WTC11 (cell line): ENCODE data around the gene NAV2. TPM values are rescaled to one million over a fixed set of nuclear protein-coding genes. Genes with fewer than 3 reads are reported as not detected.
A peak's percentile ranks its signal among the peaks of the same experiment; 100 is the strongest.

Experiments
- ATAC-seq: fragments of 200-7000 bp; cut with Tn5 transposase; 2 replicates; pipeline ENCODE4 v1.10.0; 2021; ENCODE audit warnings: mild to moderate bottlenecking, moderate library complexity
- CTCF ChIA-PET: fragments of 300-600 bp; sonication (Branson Sonifier 250); formaldehyde crosslinking; loops from one replicate; lab custom pipeline; 2021; ENCODE audit warnings: antibody characterized with exemption; lab: Charles Lee
- POLR2A ChIA-PET: fragments of 350-600 bp; sonication (Branson Sonifier 250); formaldehyde crosslinking; loops from one replicate; lab custom pipeline; 2021; ENCODE audit warnings: antibody characterized with exemption; lab: Charles Lee
- DNase-seq: peaks from one replicate; pipeline ENCODE4 v3.0.0; 2021; ENCODE audit warnings: low spot score
- H3K27ac Mint-ChIP-seq: 2 replicates; pipeline ENCODE4 v1.8.0; 2021; ENCODE audit warnings: mixed read lengths
- H3K27me3 Mint-ChIP-seq: 2 replicates; pipeline ENCODE4 v1.8.0; 2021; ENCODE audit warnings: low read depth, mild to moderate bottlenecking, moderate library complexity, mixed read lengths
- H3K36me3 Mint-ChIP-seq: 2 replicates; pipeline ENCODE4 v1.8.0; 2021; ENCODE audit warnings: mixed read lengths
- H3K4me1 Mint-ChIP-seq: 2 replicates; pipeline ENCODE4 v1.8.0; 2022; ENCODE audit warnings: mixed read lengths
- H3K4me3 Mint-ChIP-seq: 2 replicates; pipeline ENCODE4 v1.8.0; 2021; ENCODE audit warnings: mild to moderate bottlenecking, moderate library complexity, mixed read lengths
- H3K9me3 Mint-ChIP-seq: 2 replicates; pipeline ENCODE4 v1.8.0; 2021; ENCODE audit warnings: mixed read lengths
- CREM ChIP-seq: sonication (generic); formaldehyde crosslinking; IDR thresholded peaks from 2 replicates; pipeline ENCODE4 v1.8.1; 2022; ENCODE audit warnings: mild to moderate bottlenecking, missing genetic modification reagents, moderate library complexity
- NR2C2 ChIP-seq: sonication (generic); formaldehyde crosslinking; IDR thresholded peaks from 2 replicates; pipeline ENCODE4 v1.8.0; 2022; ENCODE audit warnings: mild to moderate bottlenecking, missing genetic modification reagents
- ZBTB21 ChIP-seq: sonication (generic); formaldehyde crosslinking; IDR thresholded peaks from 2 replicates; pipeline ENCODE4 v1.8.1; 2023; ENCODE audit warnings: mild to moderate bottlenecking, missing genetic modification reagents, borderline replicate concordance
- ZNF396 ChIP-seq: fragments of 250-450 bp; sonication (Bioruptor Pico); IDR thresholded peaks from 2 replicates; pipeline ENCODE4 v1.8.0; 2021; ENCODE audit warnings: mild to moderate bottlenecking, moderate library complexity, borderline replicate concordance
- ZNF671 ChIP-seq: fragments of 250-450 bp; sonication (Bioruptor Pico); IDR thresholded peaks from 2 replicates; pipeline ENCODE4 v1.8.0; 2021; ENCODE audit warnings: mild to moderate bottlenecking
- total RNA-seq: library from RNA; stranded (reverse); gene quantifications from 3 replicates; pipeline ENCODE4 v1.2.3, GENCODE V29; 2021
- TF ChIP-seq, protein P1 (sequence below): fragments of 250-450 bp; sonication (Bioruptor Pico); IDR thresholded peaks from 2 replicates; pipeline ENCODE4 v1.9.0; 2021; ENCODE audit warnings: mild to moderate bottlenecking
- TF ChIP-seq, protein P2 (sequence below): sonication (generic); formaldehyde crosslinking; IDR thresholded peaks from 2 replicates; pipeline ENCODE4 v1.8.1; 2023; ENCODE audit warnings: mild to moderate bottlenecking, moderate library complexity, missing genetic modification reagents
- TF ChIP-seq, protein P3 (sequence below): sonication (generic); formaldehyde crosslinking; IDR thresholded peaks from 2 replicates; pipeline ENCODE4 v1.8.1; 2022; ENCODE audit warnings: mild to moderate bottlenecking, moderate library complexity, missing genetic modification reagents
- TF ChIP-seq, protein P4 (sequence below): sonication (generic); formaldehyde crosslinking; IDR thresholded peaks from 2 replicates; pipeline ENCODE4 v1.8.0; 2022; ENCODE audit warnings: missing genetic modification reagents
- TF ChIP-seq, protein P5 (sequence below): sonication (generic); formaldehyde crosslinking; IDR thresholded peaks from 2 replicates; pipeline ENCODE4 v1.8.1; 2023; ENCODE audit warnings: mild to moderate bottlenecking, missing genetic modification reagents, borderline replicate concordance

NAV2 gene
- total RNA-seq, 1 experiment from 2014 or later = 42.8 TPM

DNA sequence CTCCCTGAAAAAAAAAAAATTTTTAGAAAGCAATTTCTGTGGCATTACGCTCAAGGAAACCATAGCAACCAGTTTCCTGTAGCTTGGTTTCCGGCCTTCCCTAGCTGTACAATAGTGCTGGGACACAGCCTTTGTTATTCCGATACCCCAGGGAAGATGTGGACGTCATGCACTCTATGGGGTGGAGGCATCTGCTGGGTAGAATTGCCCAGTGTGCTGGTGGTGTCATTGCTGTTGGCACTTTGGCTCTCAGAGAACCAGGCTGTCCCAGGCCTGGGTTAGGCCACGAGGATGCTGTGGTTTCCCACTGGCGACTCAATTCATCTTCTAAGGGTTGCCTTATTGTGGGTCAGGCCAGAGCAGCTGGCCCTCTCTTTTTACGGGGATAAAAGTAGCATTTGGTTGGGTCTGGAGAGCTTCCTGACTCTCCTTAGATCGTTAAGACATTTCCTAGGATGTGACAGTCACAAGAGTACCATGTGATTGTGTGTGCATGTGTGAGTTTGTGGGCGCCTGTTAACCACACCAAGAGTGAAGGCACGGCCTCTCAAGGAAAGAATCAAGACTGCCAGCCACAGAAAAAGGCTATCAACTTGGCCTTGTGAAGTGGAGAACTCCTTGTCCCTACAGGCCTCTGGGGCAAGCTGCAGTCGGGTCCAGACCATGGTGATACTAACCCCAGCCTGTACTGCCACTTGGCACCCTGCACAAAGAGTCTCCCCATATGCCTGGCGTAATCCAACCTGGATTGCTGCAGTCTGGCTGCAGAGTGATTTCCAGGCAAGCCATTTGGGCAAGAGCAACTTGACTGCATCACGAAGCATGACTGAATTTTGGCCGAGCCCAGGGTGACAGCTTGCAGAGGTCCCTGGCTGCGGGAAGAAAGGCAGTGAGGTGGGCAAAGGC is 35.9 kb upstream of the NAV2 start:
- DNase-seq (no peak), ATAC-seq (peak; percentile 13)
- no peak overlapping the region for H3K4me3 Mint-ChIP-seq
- TF ChIP-seq ZNF396 (CRISPR knock-in tag) = no peak
- TF ChIP-seq ZNF671 (CRISPR knock-in tag) = no peak
- peak overlapping the region; percentile 38; the same call in 1 of the 2 replicates for H3K27ac Mint-ChIP-seq
- ChIA-PET POLR2A (no interaction called here), CTCF (interaction anchor here (1.2 to 2.3 kb wide), 2 partner anchors 38 to 66 kb away, joined by 3 to 10 read pairs; no protein-coding TSS in a partner anchor)
- H3K4me1 Mint-ChIP-seq = peaks cover 57% of the 10 kb centered on the region
- H3K27me3 Mint-ChIP-seq = no peaks in the 10 kb centered on the region
- no peaks in the 10 kb centered on the region for H3K9me3 Mint-ChIP-seq
- no peaks in the 10 kb centered on the region for H3K36me3 Mint-ChIP-seq

DNA sequence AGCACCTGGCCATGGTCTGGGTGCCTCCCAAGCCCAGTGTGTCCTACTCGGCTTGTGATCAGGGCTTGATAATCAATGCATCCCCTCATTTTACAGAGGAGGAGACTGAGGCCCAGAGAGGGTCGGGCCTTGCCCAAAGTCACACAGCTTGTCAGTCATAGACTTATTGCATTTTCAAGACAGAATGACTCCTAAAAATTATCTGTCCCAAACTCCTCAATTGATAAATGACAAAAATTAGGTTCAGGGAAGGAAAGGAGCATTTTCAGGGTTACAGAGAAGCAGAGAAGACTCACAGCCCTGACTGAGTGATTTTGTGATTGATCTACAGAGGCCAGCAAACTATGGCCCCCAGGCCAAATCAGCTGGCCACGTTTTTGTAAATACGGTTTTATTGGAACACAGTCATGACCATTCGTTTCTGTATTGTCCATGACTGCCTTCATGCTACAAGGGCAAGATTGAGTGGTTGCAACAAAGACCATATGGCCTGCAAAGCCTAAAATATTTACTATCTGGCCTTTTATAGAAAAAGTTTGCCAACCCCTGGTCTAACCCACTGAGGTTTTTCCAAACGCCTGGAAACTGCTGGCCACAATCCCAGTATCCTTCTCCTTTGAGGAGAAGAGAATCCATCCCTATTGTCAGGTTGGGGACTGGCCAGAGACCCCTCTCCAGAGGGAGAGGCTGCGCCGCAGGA is 35.1 kb upstream of the NAV2 start:
- ChIA-PET POLR2A (no interaction called here), CTCF (interaction anchor here (2.3 kb wide), 1 partner anchor 65 kb away, joined by 10 read pairs; no protein-coding TSS in a partner anchor)
- DNase-seq (no peak), ATAC-seq (no peak)
- no peaks in the 10 kb centered on the region for H3K27me3 Mint-ChIP-seq
- no peaks in the 10 kb centered on the region for H3K9me3 Mint-ChIP-seq
- H3K4me1 Mint-ChIP-seq = peaks cover 54% of the 10 kb centered on the region
- H3K4me3 Mint-ChIP-seq = no peak overlapping the region
- no peaks in the 10 kb centered on the region for H3K36me3 Mint-ChIP-seq
- H3K27ac Mint-ChIP-seq = no peak overlapping the region
- TF ChIP-seq, protein P1, sequence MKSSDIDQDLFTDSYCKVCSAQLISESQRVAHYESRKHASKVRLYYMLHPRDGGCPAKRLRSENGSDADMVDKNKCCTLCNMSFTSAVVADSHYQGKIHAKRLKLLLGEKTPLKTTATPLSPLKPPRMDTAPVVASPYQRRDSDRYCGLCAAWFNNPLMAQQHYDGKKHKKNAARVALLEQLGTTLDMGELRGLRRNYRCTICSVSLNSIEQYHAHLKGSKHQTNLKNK (CRISPR knock-in tag) = no peak
- TF ChIP-seq, protein P2, sequence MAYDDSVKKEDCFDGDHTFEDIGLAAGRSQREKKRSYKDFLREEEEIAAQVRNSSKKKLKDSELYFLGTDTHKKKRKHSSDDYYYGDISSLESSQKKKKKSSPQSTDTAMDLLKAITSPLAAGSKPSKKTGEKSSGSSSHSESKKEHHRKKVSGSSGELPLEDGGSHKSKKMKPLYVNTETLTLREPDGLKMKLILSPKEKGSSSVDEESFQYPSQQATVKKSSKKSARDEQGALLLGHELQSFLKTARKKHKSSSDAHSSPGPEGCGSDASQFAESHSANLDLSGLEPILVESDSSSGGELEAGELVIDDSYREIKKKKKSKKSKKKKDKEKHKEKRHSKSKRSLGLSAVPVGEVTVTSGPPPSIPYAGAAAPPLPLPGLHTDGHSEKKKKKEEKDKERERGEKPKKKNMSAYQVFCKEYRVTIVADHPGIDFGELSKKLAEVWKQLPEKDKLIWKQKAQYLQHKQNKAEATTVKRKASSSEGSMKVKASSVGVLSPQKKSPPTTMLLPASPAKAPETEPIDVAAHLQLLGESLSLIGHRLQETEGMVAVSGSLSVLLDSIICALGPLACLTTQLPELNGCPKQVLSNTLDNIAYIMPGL (CRISPR knock-in tag) = no peak
- TF ChIP-seq CREM (CRISPR knock-in tag) (no peak), ZBTB21 (no peak), NR2C2 (CRISPR knock-in tag) (no peak), ZNF396 (CRISPR knock-in tag) (no peak)
- TF ChIP-seq, protein P3, sequence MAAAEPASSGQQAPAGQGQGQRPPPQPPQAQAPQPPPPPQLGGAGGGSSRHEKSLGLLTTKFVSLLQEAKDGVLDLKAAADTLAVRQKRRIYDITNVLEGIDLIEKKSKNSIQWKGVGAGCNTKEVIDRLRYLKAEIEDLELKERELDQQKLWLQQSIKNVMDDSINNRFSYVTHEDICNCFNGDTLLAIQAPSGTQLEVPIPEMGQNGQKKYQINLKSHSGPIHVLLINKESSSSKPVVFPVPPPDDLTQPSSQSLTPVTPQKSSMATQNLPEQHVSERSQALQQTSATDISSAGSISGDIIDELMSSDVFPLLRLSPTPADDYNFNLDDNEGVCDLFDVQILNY (CRISPR knock-in tag) = no peak
- TF ChIP-seq, protein P4, sequence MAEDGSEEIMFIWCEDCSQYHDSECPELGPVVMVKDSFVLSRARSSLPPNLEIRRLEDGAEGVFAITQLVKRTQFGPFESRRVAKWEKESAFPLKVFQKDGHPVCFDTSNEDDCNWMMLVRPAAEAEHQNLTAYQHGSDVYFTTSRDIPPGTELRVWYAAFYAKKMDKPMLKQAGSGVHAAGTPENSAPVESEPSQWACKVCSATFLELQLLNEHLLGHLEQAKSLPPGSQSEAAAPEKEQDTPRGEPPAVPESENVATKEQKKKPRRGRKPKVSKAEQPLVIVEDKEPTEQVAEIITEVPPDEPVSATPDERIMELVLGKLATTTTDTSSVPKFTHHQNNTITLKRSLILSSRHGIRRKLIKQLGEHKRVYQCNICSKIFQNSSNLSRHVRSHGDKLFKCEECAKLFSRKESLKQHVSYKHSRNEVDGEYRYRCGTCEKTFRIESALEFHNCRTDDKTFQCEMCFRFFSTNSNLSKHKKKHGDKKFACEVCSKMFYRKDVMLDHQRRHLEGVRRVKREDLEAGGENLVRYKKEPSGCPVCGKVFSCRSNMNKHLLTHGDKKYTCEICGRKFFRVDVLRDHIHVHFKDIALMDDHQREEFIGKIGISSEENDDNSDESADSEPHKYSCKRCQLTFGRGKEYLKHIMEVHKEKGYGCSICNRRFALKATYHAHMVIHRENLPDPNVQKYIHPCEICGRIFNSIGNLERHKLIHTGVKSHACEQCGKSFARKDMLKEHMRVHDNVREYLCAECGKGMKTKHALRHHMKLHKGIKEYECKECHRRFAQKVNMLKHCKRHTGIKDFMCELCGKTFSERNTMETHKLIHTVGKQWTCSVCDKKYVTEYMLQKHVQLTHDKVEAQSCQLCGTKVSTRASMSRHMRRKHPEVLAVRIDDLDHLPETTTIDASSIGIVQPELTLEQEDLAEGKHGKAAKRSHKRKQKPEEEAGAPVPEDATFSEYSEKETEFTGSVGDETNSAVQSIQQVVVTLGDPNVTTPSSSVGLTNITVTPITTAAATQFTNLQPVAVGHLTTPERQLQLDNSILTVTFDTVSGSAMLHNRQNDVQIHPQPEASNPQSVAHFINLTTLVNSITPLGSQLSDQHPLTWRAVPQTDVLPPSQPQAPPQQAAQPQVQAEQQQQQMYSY (CRISPR knock-in tag) = no peak
- TF ChIP-seq, protein P5, sequence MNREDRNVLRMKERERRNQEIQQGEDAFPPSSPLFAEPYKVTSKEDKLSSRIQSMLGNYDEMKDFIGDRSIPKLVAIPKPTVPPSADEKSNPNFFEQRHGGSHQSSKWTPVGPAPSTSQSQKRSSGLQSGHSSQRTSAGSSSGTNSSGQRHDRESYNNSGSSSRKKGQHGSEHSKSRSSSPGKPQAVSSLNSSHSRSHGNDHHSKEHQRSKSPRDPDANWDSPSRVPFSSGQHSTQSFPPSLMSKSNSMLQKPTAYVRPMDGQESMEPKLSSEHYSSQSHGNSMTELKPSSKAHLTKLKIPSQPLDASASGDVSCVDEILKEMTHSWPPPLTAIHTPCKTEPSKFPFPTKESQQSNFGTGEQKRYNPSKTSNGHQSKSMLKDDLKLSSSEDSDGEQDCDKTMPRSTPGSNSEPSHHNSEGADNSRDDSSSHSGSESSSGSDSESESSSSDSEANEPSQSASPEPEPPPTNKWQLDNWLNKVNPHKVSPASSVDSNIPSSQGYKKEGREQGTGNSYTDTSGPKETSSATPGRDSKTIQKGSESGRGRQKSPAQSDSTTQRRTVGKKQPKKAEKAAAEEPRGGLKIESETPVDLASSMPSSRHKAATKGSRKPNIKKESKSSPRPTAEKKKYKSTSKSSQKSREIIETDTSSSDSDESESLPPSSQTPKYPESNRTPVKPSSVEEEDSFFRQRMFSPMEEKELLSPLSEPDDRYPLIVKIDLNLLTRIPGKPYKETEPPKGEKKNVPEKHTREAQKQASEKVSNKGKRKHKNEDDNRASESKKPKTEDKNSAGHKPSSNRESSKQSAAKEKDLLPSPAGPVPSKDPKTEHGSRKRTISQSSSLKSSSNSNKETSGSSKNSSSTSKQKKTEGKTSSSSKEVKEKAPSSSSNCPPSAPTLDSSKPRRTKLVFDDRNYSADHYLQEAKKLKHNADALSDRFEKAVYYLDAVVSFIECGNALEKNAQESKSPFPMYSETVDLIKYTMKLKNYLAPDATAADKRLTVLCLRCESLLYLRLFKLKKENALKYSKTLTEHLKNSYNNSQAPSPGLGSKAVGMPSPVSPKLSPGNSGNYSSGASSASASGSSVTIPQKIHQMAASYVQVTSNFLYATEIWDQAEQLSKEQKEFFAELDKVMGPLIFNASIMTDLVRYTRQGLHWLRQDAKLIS (CRISPR knock-in tag) = no peak
